Stromal cell of bone marrow (primary cell): Measurements from ENCODE around the gene ZRANB3.

Source experiments
- DNase-seq: peaks from one replicate; pipeline ENCODE4 v3.0.0-alpha.2; 2012; ENCODE audit warnings: low read depth

ZRANB3 gene

DNA sequence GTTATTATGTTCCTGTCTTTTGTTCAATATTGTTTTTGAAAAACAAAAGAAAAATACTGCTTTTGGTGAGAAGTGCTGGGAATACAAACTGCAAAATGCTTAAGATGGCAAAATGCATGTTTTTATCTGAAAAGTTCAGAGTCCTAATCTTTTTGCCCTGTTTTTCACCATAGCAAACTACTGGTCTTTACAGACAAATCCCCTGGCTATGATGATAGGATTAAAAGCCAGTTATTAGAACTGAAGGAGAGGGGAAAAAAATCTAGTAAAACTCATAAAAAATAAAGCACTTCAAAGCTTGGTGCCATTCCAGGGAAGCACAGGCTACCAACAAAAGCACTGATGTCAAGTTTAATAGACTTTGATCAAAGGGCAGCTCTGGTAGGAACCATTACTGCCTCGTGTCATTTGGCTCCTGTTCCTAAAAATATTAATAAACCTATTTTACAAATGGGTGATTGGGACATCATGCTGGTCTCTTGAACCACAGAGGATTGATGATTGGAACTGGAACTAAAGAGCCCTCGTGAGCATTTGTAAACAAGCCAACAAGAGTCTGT lies 284.2 kb downstream of the ZRANB3 start:
- no peak for DNase-seq

GRCh38 chr2:135245071-135245470 lies 285.9 kb downstream of the ZRANB3 start:
- no peak for DNase-seq

DNA sequence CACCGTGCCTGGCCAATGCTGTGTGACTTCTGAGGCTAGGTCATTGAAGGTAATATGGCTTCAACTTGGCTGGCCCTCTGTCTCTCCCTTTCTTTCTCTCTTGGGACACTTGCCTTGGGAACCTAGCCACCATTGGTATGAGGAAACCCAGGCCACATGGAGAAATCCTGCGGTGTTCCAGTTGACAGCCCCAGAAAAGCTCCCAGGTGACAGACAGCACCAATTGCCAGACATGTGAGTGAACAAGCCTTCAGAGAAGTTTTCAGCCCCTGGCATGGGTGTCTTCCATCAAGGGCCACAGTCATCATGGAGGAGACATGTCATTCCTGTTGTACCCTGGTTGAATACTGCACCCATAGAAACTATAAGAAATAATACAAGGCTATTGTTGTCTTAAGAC lies 292.4 kb downstream of the ZRANB3 start:
- no peak for DNase-seq

GRCh38 chr2:135230150-135230549 lies 300.9 kb downstream of the ZRANB3 start:
- DNase-seq = no peak

- peak; percentile 34 for DNase-seq
Measured at GRCh38 chr2:135227386-135227785, 303.6 kb downstream of the ZRANB3 start.

DNA sequence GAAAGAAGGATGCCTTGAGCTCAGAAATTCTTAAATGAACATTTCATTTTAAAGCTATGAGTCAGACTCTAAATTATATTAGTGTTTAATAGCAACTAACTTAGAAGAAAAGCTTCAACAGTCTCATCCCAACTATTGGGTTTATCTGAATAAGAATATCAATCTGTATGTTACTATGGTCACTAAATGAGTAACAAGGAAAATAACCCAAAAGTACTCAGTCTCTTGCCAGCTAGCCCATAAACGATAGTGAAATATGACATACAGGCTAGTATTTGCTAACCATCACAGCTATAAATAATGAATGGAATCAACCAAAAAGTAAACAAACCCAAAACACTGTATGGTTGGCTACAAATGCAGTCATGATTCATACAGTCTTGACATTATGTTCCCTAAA lies 304.1 kb downstream of the ZRANB3 start:
- DNase-seq = peak; percentile 74

DNA sequence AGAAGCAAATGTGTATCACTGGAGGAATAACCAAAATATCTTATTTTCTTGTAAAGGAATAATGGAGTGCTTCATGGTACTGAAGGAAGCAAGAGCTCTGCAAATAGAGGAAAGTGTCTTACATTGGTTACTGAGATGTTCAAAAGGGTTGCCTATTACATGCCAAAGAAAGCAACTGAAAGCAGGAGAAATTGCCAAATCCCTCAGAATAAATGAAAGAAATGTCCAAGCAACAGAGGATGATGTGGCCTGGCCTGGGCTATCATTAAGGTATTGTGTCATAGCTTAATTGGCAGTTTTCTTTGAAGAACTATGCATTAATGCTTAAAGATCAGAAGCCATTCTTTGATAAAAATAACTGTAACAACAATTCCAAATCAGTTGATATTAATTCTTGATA lies 305.2 kb downstream of the ZRANB3 start:
- peak; percentile 72 for DNase-seq

DNA sequence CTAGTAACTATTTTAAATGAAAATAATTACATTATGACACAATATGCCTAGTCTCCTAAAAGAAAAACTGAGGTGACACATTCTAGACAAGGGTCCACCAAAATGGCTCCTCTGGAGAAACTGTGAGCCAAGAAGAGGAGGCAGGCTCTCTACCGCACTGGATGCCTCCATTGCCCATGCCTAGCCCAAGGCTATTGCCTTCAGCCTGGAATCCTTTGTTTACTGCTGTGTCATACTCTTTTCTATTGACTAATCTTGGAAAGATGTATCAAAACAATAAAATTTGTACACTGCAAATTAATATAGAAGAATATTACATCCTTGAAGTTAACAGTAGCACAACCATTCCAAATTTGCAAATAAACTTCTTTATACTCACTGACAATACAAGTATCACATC lies 311.8 kb downstream of the ZRANB3 start:
- DNase-seq = no peak

DNA sequence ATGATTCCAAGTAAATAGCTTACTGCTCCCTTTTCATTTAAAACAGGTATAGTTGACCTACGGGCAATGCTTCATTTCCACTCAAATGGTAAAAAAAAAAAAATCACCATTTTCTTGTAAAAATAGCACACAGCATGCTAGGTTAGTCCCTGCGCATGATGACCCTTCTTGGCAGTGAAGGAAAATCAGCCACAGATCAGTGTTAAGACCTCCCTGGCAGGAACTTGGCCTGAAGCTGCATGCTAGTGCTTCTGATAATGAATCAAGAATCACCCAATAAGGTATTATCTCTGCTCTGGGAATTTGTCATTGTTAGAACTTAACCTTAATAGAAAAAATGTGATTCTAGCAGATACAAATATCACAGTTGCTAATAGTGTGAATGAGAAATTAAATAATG lies 312.6 kb downstream of the ZRANB3 start:
- no peak for DNase-seq

- no peak for DNase-seq
Measured at GRCh38 chr2:135212757-135213156, 318.3 kb downstream of the ZRANB3 start.

GRCh38 chr2:135208016-135208415 lies 323.0 kb downstream of the ZRANB3 start:
- DNase-seq = no peak

DNA sequence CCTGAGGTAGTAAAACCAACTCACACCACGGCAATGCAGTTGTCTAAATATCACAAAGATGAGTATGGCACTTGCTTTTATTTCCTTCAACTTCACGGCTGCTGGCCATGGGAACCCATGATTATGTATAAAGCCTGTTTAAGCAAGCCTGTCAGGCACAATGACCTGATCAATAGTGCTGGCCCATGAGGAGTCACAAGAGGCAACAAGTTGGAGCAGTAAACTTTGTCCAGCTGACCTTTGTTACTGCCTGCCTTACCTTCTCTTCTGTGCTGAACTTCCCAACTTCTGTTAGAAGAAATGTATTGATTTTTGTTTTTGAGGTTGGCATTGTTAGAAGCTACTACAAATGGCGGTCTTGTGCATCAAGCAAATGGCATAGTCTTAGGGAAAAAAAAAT lies 327.1 kb downstream of the ZRANB3 start:
- DNase-seq = no peak

DNA sequence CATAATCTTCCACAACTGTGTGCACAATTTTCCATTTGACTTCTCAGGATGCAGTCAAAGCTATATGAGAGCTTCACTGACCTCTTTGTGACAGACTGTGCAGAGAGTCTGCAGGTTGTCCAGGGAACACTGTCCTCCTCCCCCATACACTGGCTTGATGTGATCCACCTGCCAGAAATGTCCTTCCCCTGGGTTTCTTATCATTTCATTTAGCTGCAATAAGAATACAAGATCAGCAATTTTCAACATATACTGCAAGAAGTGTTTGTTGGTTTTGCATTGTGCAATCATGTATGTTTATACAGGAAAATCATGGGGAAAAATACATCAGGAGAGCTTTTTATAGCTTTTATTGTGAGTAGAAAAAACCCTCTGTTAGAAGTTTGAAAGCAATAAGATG lies 328.3 kb downstream of the ZRANB3 start:
- DNase-seq = no peak

- DNase-seq = no peak
Measured at GRCh38 chr2:135198481-135198880, 332.5 kb downstream of the ZRANB3 start.

- no peak for DNase-seq
Measured at GRCh38 chr2:135190799-135191198, 340.2 kb downstream of the ZRANB3 start.

- no peak for DNase-seq
Measured at GRCh38 chr2:135189148-135189547, 341.9 kb downstream of the ZRANB3 start.

- no peak for DNase-seq
Measured at GRCh38 chr2:135187270-135187669, 343.7 kb downstream of the ZRANB3 start.

- no peak for DNase-seq
Measured at GRCh38 chr2:135186054-135186453, 345.0 kb downstream of the ZRANB3 start.

DNA sequence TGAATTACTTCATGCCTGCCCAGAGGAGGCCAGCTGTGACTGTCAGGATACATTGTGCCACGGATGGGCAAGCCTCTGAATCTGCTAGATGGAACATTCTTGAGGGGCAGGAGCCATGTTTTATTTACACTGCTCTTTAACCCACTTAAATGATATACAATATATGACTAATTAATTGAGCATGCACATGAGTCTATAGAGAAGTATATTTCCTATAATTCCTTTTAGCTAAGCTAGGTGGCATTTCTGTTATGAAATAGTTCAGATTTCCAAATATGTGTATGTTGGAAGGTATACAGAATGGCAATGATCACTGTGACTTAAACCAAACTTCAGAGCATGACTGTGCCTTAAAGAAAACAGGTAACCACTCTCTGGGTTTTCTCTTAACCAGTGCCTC lies 347.2 kb downstream of the ZRANB3 start:
- DNase-seq = no peak

DNA sequence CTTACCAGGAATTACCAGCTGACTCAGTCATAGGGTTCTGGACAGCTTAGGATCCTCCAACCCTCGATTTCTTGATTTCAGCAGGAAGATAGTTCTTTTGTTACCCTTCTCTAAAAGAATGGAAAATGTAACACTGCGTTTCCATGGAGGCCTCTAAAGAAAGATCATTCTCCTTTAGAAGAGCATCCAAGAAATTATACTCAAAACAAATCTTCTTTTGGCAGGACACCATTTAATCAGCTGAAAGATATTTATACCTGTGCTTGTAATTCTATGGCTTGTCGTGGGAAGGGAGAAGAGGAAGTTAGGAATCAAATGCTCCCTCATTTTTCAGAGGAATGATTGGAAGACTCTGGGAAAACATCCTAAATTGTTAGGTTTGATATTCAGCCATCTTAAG lies 348.4 kb downstream of the ZRANB3 start:
- no peak for DNase-seq

DNA sequence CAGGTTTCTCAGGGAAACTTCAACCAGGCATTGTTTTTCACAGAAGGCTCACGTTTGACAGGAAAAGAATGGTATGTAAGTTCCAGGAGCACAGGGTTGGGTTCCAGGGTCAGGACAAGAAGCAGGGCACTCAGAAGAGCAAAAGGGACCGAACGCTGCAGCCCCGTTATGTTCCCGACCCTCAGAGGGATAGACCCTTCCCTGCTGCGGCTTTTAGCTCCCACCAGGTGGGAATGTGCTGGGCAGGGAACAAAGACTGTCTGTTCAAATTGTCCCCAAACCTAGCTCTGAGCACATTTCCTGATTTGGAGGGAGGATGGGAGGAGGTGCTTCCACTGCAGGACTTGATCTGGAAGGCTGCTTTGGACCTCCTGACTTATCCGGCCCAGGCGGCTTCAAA lies 348.8 kb downstream of the ZRANB3 start:
- no peak for DNase-seq

- no peak for DNase-seq
Measured at GRCh38 chr2:135179689-135180088, 351.3 kb downstream of the ZRANB3 start.

DNA sequence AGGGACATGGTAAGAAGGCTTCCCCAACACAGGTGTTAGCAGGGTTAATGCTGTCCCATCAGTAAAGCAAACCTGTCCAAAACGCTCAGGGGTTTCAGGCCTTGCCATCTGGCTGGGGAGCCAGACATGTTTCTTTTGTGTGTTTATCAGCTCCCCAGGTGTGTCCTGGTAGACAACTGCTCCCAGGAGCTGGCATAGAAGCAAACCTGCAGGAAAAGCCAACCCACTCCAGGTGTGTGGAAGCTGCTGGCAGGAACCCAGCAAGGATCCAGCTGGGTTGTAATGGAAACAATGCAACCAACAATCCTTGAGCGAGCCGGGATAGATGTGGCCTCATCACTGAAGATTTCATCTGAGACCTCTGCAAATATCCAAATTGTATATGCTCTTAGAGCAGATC lies 355.8 kb downstream of the ZRANB3 start:
- no peak for DNase-seq

DNA sequence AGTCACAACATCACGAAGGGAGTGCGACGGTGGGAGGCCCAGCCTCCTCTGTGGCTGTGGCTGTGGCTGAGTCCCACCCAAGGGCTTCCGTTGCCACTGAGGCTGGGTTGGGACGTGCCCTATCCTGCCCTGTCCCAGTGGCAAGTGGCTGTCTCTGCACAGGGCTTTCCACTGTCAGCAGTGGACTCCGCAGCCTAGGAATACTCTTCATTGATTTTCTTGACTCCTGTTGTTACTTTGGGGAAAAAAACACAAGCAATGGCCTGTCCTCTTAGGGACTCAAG lies 356.3 kb downstream of the ZRANB3 start:
- no peak for DNase-seq
